SKM-1 treated with dmso at 0.1 percent for 144 hours (cell line): Measurements from ENCODE around the gene WLS.

Source experiments
- DNase-seq: peaks from one replicate; lab custom pipeline; 2025; ENCODE audit not compliant: unreplicated experiment; lab: John Stamatoyannopoulos, UW

The WLS gene

DNA sequence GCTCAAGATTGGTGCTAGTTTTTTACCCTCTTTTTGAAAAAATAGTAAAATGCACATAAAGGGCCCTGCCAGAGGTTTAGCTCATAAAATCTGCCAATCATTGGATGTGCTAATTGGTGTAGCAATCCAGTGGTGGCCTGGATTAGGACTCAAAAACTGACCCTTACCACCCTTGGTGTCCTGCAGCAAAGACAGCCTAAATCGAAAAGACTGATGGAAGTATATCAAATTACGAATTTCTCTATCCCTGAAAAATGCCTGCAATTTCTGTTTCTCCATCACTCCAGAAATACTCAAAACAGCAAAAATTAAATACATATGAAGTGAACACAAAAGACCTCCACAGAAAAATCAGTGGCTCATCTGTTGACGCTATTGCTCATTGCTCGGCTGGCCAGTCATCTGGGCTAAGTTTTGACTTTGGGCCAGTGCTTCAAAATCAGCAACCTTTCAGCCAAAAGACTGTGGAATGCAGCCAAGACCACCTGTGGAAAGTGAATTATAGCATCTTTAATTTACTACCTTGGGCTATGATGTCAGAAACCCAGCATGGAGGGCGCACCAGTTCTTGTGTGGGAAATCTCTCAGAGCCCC is 30.0 kb downstream of the WLS start:
- no peak for DNase-seq

- DNase-seq, result no peak
Measured at GRCh38 chr1:68201546-68202238, 30.6 kb downstream of the WLS start.

DNA sequence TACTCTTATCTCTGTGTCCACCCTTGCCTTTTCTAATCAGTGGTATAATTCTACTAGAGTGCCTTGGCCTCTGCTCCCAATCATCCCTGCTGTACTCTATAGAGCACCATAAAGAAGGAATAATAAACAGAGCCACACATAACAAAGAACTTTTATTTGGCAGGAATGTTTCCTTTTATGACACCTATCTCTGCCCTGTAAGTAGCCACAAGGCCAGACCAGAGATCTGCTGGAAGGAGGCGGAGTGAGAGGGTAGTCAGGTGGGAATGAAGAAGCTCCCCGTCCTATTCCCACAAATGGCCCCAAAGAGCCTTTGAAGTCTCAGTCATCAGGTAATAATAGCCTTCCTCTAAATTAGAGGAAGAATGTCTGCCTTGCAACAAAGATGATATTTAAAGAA is 32.7 kb downstream of the WLS start:
- no peak for DNase-seq

- no peak for DNase-seq
Measured at GRCh38 chr1:68198752-68199151, 33.6 kb downstream of the WLS start.

DNA sequence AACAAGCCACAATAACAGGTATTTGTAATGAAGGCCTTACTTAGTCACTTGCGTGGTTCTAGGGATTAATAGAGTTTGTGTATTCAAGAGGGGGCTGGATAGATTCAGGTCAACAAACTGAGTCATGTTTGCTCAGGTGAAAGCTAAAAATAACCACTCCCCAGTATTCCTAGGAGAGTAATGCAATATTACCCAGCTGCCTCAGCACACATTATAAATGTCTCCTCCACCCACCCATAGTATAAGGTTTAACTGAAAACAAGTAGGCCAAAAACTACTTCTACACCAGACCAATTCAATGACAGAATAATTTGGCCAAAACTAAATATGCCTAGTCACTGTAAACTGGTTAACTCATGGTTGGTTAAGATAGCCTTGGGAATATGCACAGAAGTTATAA is 34.4 kb downstream of the WLS start:
- DNase-seq, result no peak

GRCh38 chr1:68197461-68197860 is 34.9 kb downstream of the WLS start:
- DNase-seq, result no peak

DNA sequence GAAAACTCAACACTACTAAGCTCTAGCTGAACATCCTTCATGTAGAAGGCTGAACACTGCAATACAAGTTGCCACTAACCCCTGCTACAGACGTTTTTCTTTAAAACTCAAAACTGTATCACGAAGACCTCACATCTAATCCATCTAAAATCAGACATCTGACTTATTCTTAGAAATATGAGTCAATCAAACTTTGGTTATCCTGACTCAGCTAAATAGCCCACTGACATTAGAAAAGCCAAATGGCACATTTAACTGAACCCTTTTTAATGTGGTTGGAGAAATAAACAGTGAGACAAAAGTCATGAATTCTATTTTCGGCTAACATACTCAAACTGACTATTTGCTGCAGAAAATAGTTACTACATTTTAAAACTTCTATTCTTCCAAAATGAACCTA is 35.6 kb downstream of the WLS start:
- DNase-seq, result no peak

DNA sequence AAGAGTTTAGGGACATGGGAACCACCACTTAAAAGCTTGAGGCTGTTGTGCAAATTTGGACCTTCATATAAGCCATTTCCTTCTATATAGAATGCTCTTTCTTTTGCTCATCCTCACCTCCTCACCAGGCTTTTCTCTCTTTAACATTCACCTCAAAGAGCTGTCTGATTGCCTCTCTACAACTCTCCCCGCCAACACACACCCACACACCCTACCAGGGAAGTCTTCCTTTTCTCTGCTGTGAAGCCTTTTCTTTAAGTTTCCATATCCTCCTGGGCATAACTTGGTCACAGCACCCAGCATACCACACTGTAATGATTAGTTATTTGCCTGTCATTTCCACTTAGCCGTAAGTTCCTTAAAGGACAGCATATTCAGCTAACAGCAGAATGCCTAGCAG is 40.6 kb downstream of the WLS start:
- DNase-seq, result no peak

- DNase-seq, result no peak
Measured at GRCh38 chr1:68188644-68189340, 43.5 kb downstream of the WLS start.

DNA sequence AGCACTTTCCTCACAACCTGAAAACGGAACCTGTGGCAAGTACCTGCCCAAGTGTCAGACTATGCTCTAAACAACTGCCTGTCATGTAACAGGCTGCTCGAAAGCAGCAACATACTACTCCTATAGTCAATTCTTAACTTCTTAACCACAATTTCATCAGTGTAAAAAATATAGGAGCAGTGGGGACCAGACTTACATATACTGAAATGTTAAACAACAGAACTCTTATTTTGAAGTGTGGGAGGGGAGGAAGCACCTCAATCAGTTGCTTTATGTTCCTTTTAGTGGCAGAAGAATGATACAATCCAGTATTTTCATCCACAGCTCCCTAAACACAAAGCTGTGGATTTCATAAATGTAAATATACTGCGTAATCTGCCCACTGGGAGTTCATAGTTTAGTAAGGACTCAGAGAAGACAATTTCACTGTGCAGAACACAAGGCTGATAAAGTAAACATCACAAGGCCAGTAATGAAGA is 44.2 kb downstream of the WLS start:
- DNase-seq, result no peak

DNA sequence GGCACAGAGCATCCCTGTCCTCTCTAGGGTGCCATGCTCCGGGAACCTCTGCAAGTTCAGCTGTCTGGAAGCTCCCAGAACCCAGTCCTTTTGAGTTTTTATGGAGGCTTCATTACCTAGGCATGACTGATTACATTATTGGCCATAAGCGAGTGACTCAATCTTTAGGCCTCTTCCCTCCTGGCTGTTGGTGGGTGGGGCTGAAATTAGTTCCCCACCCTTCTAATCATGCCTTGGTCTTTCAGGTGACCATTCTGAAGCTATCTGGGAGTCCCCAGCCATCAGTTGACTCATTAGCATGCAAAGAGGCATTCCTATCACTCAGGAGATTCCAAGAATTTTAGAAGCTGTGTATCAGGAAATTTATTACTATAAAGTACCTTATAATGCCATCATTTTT is 46.6 kb downstream of the WLS start:
- DNase-seq, result no peak

DNA sequence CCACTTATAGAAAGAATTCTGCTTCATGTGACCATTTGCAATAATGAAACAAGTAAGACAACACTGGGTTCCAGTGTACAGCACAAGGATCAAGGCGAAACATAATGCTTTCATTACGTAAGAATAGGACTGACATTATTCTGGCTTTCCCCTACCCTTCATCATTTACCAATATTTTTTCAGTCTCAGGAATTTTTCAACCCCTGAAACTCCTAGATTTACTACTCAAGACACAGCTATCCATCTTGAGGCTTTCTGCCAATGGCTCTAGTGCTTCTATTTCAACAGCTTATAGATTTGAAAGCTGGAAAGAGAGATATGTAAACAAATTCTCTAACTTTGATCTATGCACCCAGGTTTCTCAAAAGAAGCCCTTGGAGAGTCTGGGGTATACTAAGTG is 48.4 kb downstream of the WLS start:
- DNase-seq, result no peak

GRCh38 chr1:68181165-68181556 is 51.2 kb downstream of the WLS start:
- DNase-seq, result no peak

DNA sequence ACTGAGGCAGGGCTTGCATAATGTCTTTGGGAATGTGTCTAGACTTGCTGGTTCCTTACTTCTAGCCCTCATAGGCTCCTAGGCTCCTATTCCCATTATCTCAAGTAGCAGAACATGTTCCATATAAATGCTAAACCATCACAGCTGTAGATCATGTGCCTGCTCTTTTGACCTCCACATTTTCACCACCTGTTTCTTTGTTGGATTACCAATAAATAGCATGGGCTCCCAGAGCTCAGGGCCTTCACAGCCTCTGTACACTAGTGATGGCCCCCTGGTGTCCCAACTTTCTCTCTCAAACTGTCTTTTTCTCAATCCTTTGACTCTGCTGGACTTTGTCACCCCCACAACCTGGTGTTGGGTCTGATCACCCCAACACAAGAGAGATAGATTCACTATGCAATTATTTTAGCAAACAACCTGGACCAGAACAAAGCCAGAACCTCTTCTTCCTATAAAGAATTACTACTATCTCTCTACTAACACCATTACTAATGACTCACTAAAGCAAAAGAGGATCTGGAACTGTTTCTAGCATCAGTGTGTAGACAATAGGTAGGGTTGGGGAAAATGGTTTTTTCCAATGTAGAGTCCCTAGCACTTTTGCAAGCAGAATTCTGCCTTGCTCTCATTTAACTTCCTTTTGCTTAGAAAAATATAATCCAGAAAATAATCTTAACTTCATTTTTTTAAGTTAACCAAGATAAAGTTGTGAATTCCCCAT is 51.7 kb downstream of the WLS start:
- DNase-seq, result no peak

DNA sequence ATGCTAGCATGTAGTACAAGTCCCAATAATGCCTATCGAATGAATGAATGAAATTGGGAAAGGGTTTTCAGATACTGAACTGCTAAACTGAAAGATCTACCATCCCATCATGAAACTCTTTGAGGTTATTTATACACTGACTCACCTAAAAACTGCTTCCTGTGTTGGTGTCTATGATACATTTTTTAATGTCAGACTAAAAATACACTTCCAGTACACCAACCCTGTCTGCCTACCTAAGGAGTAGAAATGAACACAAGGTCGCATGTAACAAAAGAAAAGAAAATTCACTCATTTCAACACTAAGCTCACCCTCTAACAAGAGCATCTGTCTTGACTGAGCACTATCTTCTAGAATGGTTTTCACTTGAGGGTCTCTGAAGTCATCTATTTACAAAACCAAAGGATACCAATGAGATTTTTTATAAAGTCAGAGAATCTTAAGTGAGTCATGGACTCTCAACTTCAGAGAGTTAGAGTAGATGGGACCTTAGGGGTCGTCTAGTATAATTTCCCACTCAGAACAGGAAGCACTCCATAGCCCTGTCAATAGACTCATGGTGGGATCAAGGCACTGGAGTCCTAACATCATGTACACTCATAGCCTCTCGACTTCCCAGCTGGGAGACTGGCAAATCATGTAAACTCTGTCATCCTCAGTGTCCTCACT is 53.4 kb downstream of the WLS start:
- no peak for DNase-seq

DNA sequence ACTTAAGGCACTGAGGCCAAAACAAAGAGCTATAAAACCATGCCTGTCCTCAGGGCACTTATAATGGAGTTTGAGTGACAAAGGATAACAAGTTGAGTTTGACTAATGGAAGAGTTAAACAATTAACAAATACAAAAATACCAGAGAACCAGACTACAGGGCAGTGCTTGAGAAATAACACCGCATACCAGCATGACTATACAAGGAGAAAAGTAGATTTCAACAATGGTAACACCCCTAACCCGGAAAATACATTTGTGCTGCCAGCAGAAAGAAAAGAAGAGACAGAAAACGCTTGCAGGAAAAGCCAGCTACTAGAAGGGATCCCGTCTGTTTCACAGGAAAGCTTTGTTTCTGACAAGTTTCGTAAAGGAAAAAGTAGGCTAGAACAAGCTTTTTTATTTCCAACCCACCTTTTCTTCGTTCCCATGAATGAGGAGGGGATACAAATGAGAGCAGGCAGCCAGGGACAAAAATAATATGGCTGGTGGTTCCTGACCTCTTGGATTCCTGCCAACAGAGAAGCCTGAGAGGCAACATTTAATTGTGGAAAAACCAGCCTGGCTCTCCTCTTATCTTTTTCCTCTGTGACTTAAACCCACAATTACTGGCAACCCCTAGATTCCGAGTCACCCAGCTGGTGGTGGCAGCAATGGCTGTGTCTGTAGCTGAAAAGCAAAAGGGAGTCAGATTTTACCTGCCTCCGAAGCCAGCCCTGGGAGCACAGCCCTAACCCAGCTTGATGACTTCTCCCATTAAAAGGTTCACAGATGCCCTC is 56.5 kb downstream of the WLS start:
- DNase-seq, result no peak

- DNase-seq, result no peak
Measured at GRCh38 chr1:68174738-68175113, 57.6 kb downstream of the WLS start.

GRCh38 chr1:68173936-68174737 is 58.2 kb downstream of the WLS start:
- DNase-seq, result no peak

DNA sequence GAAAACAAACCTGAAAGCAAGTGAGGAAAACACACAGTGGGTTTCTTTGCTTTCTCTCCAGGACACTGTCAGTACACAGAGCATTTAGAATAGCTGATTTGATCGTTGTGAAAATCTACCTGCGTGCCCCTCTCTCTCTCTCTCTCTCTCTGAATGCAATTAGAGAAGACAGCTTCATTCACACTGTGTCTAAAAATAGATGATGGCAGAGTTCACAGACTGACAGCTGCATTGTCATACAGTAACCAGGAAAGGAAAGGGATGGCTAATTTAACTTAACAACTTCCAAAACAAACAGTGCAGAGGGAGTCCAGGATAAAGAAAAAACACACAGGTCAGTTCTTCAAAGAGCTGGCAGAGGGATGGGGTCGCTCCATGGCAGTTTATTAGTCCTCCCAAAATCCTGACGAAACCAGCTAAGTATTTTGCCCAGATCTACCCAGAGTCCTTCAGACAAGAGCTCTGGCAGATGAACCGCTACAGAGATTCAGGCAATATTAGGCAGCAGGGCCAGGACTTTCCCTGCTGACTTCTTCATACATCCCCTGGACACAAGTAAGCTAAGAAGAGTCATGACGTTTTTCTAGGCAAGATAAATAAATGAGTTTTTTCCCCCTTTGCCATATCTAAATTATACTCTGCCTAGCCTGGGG is 58.9 kb downstream of the WLS start:
- no peak for DNase-seq
